NT2/D1 (cell line): Measurements from ENCODE around the gene CHRNB1.

Source experiments
- SUZ12 ChIP-seq: IDR thresholded peaks from 2 replicates; pipeline ENCODE4 v1.6.1; 2011; ENCODE audit not compliant: insufficient read length, insufficient read depth; ENCODE audit errors: extremely low read depth
- YY1 ChIP-seq: IDR thresholded peaks from 2 replicates; pipeline ENCODE4 v1.6.1; 2011; ENCODE audit not compliant: insufficient read length, insufficient read depth
- ZNF274 ChIP-seq: IDR thresholded peaks from 2 replicates; pipeline ENCODE4 v1.6.1; 2011; ENCODE audit warnings: mild to moderate bottlenecking, low read depth, low read length

GRCh38 chr17:7490144-7490543 lies 45.3 kb downstream of the CHRNB1 start:
- TF ChIP-seq YY1 (no peak), ZNF274 (no peak), SUZ12 (no peak)
